ENCODE measurements around the gene ANKRD52. TPM values are rescaled to one million over a fixed set of nuclear protein-coding genes. Genes with fewer than 3 reads are reported as not detected.
A peak's percentile ranks its signal among the peaks of the same experiment; 100 is the strongest.

The ANKRD52 gene
- total and polyA plus RNA-seq, 9 of the 15 experiments (the other 6 are each of a cell fraction or from before 2014, with no cell fraction given) = 0.52 to 46.8 (median 7.9) TPM

DNA sequence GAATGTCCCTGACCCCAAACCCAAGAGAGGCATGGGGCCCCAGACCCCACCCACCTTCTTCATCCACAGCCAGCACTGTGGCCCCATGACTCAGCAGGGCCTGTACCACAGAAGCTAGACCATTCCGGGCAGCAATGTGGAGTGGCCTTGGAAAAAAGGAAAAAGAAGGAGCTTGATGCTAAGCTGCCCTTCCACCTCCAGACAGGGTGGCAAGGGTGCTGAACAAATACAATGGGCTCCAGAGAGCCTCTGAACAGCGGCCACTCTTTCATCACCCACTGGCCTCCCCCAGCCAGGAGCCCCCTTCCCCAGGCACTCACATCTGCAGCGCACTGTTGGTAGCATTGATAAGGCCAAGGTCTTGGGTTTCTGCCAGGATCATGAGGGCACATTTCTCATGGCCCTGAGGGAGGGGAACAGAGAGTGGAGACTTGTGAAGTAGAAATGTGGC is 14.4 kb downstream of the ANKRD52 start (continued):
- TF ChIP-seq CTCFL (IDR thresholded peaks at IDR 0.05; ENCODE audit: borderline replicate concordance, insufficient read depth, low read depth, low read length, poor library complexity, severe bottlenecking) (no peak), ZNF121 (CRISPR knock-in tag; conservative IDR thresholded peaks at IDR 0.05) (no peak), HDGF (IDR thresholded peaks at IDR 0.05) (no peak), ZNF282 (CRISPR knock-in tag; IDR thresholded peaks at IDR 0.05) (no peak), ETS1 (conservative IDR thresholded peaks at IDR 0.05; ENCODE audit: control insufficient read depth, low read depth, low read length) (no peak), REST (IDR thresholded peaks at IDR 0.05; ENCODE audit: borderline replicate concordance) (no peak), REST (CRISPR knock-in tag; IDR thresholded peaks at IDR 0.05; ENCODE audit: low read depth) (no peak), NFE2 (IDR thresholded peaks at IDR 0.05; ENCODE audit: low read depth) (peak; percentile 81), SMARCE1 (IDR thresholded peaks at IDR 0.05) (peak; percentile 70), ZNF316 (IDR thresholded peaks at IDR 0.05) (peak; percentile 70), ZNF830 (CRISPR knock-in tag; IDR thresholded peaks at IDR 0.05) (no peak)
- TF ChIP-seq, protein P1, sequence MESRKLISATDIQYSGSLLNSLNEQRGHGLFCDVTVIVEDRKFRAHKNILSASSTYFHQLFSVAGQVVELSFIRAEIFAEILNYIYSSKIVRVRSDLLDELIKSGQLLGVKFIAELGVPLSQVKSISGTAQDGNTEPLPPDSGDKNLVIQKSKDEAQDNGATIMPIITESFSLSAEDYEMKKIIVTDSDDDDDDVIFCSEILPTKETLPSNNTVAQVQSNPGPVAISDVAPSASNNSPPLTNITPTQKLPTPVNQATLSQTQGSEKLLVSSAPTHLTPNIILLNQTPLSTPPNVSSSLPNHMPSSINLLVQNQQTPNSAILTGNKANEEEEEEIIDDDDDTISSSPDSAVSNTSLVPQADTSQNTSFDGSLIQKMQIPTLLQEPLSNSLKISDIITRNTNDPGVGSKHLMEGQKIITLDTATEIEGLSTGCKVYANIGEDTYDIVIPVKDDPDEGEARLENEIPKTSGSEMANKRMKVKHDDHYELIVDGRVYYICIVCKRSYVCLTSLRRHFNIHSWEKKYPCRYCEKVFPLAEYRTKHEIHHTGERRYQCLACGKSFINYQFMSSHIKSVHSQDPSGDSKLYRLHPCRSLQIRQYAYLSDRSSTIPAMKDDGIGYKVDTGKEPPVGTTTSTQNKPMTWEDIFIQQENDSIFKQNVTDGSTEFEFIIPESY (CRISPR knock-in tag; IDR thresholded peaks at IDR 0.05) = no peak
- TF ChIP-seq, protein P2, sequence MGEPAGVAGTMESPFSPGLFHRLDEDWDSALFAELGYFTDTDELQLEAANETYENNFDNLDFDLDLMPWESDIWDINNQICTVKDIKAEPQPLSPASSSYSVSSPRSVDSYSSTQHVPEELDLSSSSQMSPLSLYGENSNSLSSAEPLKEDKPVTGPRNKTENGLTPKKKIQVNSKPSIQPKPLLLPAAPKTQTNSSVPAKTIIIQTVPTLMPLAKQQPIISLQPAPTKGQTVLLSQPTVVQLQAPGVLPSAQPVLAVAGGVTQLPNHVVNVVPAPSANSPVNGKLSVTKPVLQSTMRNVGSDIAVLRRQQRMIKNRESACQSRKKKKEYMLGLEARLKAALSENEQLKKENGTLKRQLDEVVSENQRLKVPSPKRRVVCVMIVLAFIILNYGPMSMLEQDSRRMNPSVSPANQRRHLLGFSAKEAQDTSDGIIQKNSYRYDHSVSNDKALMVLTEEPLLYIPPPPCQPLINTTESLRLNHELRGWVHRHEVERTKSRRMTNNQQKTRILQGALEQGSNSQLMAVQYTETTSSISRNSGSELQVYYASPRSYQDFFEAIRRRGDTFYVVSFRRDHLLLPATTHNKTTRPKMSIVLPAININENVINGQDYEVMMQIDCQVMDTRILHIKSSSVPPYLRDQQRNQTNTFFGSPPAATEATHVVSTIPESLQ (CRISPR knock-in tag; IDR thresholded peaks at IDR 0.05) = no peak

Measured in K562 (cell line).